DND-41 (cell line): ENCODE data around the gene MAPK8IP1.

Experiments used
- CTCF ChIP-seq: IDR thresholded peaks from 2 replicates; pipeline ENCODE4 v1.5.1; 2012; ENCODE audit warnings: borderline replicate concordance, low read length, moderate library complexity, mild to moderate bottlenecking; ENCODE audit not compliant: poor library complexity, severe bottlenecking; ENCODE audit errors: extremely low read depth
- EZH2 ChIP-seq: IDR thresholded peaks from 3 replicates; pipeline ENCODE4 v1.6.1; 2012; ENCODE audit warnings: borderline replicate concordance, low read depth, mild to moderate bottlenecking, moderate library complexity, low read length, inconsistent platforms; ENCODE audit not compliant: severe bottlenecking

DNA sequence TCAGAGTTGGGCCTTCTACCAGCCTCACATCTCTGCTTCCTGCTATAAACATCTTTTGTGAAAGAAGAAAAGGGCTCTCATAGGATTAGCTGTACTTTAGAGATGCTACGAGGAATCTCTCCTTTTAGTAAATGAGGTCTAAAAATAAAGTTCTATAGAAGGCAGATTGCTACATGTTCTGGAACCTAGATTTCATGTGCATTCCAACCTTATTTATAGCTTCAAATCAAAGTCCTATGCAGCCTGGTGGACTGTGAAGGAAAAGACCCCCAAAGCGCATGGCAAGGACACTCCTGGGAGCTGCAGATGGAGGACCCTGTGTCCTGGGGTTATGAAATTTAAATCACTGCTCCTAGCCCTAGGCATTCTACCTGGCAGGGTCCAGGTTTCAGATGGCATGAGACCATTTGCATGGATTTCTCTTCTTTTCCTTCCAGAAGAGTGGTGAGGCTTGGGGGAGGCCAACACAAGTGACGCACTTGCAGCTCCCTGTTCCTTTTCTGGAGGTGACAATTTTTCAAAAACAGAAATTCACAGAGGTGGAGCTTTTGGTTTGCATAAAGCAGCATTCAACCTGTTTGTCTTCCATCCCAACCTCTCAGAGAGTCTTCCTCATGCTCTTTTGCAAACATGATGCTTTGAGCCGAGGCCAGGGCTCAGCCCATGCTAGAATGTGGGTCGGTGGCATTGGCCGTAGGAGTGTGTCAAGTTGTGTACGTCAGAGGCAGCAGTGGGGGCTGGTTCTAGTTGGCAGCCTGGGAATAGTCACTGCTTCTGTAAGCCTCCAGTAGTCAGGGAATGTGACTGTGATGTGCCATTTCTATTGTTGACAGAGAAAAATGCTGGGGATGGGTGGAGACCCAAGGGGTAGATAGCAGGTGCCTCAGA is 31.9 kb upstream of the MAPK8IP1 start:
- no peak for TF ChIP-seq CTCF
- no peak for TF ChIP-seq EZH2
